B cell (primary cell): ENCODE data around the gene PPP1R7.

Source experiments
- CTCF ChIP-seq: fragments of 200-600 bp; IDR thresholded peaks from one replicate; pipeline ENCODE4 v1.8.0; 2022; ENCODE audit warnings: antibody characterized with exemption, mild to moderate bottlenecking
- EZH2 ChIP-seq: IDR thresholded peaks from 2 replicates; pipeline ENCODE4 v1.6.1; 2012; ENCODE audit warnings: borderline replicate concordance, low read depth, mild to moderate bottlenecking, moderate library complexity, low read length; ENCODE audit not compliant: insufficient read depth, poor library complexity, severe bottlenecking

- no peak for TF ChIP-seq CTCF
- TF ChIP-seq EZH2 = no peak
These were observed 23.3 kb downstream of the PPP1R7 start for GRCh38 chr2:241173557-241173956.
